Limb (tissue), 2 donors: Measurements from ENCODE around the gene CRADD.

Experiments used
- DNase-seq, 2 donors: peaks; one replicate each; pipeline ENCODE4 v3.0.0-alpha.2; 2016; ENCODE audit errors: extremely low spot score in 2 of 2

The CRADD gene

DNA sequence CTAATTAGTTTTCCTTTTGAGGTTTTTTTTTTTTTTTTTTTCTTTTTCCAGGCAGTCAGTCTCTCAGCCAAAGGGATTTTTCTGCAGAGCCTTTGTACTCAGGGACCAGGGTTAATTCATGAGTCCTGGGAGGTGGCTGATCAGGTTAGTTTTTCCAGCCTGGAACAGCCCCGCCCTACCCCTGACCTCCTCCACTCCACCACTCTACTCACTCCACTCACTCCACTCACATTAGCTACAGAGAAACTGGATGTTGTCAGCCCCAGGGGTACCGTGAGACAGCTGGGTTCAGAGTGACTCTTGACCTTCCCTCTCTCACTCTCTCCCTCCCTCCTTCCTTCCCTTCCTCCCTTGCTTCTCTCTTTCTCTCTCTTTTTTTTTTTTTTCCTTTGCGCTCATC is 161.0 kb downstream of the CRADD start:
- no peak for DNase-seq

DNA sequence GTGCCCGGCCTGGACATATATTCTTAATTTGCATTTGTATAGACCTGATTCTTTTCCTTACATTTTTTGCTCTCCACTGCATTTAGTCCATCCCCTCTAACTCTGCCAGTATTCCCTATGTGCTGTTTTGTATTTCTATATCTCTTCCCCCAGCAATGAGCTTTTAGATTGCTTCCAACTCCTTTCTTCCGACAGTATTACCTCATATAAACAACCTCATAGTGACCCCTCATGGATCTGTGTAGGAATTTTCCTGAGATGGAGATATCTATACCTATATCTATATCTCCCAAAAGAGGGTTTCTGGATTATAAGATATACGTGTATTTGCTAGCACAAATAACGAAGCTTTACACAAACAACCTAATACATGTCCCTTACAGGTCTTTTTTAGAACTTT is 161.9 kb downstream of the CRADD start:
- no peak for DNase-seq

DNA sequence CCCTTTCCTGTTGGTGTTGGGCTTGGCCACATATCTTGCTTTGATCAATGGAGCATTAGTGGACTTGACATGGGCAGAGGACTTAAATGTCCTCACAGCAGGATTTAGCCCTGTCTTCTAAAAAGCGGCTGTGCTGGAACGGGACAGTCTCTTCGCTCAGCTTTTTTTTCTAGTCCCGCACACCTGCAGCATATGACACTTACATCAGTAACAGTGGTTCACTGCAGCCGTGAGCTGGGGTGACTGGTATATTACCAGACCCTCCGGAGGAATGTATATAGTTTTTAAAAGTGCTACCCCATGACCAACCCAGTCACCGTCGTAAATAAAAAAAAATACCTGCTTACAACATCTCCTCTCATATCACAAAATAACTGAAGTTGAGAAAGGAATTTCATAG is 164.5 kb downstream of the CRADD start:
- DNase-seq, result no peak

DNA sequence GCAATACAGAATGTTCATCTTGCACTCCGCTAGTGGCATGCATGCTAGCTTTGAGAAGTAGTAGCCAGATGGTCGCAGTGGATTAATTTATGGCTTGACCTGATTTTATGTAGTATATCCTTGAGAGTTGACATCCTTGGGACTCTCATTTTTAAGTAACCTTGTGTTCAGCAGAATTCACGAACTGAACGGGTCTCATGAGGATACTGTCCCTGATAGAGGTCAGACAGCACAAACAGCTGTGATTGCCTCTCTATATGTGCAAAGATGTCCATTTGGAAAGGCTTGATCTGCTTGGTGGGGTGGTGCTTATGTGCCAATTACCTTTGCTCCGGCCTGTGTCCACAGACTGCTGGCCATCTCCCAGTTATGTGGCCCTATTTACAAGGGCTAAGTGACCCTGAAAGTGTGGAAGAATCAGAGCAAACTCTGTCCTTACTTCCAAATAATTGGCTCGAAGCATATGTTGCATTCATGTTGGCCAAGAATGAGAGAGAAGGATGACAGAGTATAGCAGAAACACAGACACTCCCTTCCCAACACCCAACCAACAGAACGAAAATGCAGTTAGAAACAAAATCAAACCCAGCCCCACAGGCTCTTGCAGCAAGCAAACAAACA is 167.1 kb downstream of the CRADD start:
- no peak for DNase-seq

DNA sequence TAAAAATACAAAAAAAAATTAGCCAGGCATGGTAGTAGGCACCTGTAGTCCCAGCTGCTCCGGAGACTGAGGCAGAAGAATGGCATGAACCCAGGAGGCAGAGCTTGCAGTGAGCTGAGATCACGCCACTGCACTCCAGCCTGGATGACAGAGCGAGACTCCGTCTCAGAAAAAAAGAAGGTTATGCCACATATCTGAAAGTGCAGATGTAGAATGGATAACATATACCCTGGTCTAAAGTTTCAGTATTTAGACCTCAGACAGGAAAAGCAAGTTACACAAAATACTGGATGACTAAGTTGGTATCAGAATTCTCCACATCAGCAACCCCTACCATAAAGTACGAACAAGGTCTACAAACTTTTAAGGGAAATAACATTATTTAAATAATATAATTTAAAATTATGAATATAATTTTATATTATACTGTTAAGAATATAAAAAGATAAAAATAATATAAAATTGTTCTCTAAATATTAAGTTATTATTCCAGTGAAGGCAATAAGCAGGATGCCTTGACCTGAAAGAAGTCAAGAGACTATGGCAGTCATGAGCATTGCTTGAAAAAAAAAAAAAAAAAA is 169.9 kb downstream of the CRADD start:
- DNase-seq, result no peak

DNA sequence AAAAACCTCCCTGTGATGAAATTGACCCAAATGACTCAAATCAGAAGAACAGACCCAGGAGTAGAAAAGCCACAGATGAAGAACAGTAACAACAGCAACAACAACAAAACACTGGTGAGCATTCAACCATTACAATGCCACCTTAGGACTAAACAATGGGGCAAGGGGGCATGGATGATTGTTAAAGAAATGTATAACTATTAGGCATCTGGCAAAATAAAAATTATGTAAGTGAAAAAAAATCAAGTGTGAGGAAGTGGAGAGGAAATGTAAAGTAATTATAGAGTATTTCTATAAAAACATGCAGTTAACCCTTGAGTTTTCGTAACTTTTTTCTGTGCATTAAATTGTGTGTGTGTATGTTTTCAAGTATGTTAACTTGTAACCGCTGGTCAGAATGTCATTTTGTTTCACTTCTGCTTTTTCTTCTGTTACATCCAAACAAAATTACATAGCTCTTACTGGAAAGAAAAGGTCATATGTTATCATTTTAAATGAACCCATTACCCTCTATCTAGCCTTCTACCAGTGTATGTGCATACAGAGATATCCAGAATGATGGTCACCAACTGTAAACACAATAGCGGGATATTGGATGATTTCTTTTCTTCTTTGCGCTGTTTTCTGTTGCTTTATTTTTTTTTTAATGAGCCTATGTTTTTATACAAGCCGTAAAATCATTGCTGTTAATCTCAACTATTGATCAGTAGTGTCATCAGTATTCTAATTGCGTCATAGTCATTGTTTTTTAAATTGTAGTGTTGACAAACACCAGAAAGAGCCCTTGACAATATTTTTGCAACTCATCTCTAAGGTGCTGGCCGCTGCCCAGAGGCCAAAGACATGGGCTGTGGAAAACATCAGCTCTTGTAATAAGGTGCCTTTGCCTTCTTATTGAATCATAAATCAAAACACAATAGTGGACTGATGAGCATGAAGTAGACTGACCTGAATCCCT is 170.6 kb downstream of the CRADD start:
- DNase-seq, result no peak

DNA sequence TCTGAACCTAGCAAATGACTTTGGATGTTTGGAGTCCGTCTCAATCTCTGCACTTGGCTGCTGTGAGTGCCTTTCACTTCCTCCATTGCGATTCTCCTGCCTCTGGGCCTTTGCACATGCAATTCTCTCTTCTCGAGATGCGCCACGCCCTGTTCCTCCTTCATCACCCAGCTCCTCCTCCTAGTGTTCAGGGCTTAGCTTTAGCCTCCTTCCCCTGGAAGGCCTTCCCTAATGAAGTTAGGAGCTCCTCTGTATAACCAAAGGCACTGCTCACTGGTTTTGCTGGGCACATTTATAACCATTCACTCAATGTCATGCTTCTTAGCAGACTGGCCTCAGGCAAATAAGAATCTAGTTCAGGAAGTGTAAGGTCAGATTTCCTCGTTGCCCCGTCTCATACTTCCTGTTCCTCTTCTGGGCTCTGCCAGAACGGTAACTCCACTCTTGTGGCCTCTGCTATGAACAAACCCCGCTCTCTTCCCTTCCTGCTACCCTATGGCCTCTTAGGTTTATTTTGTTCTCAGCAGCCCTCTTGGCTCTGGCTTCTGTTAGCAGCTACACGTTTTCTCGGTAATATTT is 171.4 kb downstream of the CRADD start:
- no peak for DNase-seq

DNA sequence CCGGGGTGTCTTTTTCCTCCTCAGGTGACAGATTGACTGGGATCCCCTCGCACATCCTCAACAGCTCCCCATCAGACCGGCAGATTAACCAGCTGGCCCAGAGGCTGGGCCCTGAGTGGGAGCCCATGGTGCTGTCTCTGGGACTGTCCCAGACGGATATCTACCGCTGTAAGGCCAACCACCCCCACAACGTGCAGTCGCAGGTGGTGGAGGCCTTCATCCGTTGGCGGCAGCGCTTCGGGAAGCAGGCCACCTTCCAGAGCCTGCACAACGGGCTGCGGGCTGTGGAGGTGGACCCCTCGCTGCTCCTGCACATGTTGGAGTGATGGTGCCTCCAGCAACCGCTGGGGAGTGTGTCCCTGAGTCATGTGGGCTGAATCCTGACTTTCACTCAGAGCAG is 172.8 kb downstream of the CRADD start:
- no peak for DNase-seq

DNA sequence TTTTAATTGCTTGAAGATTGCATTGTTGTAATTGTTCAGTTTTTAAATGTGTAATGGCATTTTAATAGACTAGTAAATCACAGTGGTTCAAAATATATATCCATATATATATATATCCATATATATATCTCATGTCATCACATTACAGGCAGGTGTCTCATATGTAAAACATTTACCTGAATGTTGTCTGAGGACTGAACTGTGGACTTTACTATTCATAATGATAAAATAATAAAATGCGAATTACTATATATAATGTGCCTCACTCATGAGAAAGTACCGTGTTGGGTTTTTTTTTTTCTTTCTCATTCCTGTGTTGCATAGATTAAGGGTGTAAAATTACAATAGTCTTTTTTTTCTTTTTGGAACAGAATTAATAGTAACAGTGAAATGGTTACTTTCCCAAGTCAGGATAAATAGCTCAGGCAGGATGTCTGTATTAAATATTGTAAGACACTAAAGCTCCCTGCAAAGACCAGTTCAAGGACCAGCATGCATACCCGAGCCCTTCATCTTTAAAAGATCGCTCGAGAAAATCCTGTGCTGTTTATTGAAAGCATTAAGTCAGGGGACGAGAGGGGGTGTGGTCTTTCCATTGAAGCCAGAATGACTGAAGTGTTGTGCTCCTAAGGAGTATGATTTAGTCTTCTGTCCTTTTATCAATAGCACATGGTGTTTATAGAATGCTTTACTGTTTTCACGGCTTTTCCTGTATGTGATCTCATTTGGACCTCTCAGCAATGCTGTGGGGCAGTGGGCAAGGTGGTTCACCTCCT is 173.5 kb downstream of the CRADD start:
- no peak for DNase-seq

DNA sequence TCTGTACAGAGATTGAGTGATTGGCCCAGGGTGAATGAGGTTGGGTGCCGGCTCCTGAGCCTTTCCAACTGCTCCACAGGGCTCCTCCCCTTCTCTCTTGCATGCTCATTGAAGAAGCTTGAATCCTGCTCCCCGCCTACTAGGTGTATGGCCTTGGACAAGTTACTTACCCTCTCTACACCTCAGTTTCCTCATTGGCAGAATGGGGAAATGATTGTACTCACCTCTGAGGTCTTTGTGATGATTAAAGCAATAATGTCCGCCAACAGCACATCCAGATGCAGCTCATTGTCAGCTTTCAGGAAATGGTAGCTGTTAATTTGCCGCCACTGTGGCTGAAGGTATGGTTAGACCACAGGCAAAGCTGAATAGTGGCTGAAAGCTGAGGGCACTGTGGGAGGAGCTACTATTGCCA is 174.1 kb downstream of the CRADD start:
- DNase-seq, result no peak

DNA sequence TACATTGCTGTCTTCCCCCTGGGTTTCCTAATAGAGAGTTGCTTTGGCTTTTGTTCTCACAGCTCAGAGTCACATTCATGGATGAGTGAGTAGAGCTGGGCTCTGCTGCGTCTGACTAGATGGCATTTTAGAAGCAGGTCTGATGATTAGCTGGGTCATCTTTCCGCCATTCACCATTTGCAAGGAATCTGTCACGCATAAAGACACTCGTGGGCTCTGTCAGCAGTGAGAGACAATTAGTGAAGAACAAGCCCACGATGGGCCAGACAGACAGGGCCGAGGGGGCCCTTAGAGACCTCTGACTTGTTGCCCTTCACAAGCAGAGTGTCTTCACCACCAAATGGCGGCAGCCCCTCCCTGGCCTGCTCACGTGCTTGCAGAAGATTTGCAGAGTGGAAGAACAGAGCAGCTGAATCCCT is 175.0 kb downstream of the CRADD start:
- DNase-seq, result no peak

DNA sequence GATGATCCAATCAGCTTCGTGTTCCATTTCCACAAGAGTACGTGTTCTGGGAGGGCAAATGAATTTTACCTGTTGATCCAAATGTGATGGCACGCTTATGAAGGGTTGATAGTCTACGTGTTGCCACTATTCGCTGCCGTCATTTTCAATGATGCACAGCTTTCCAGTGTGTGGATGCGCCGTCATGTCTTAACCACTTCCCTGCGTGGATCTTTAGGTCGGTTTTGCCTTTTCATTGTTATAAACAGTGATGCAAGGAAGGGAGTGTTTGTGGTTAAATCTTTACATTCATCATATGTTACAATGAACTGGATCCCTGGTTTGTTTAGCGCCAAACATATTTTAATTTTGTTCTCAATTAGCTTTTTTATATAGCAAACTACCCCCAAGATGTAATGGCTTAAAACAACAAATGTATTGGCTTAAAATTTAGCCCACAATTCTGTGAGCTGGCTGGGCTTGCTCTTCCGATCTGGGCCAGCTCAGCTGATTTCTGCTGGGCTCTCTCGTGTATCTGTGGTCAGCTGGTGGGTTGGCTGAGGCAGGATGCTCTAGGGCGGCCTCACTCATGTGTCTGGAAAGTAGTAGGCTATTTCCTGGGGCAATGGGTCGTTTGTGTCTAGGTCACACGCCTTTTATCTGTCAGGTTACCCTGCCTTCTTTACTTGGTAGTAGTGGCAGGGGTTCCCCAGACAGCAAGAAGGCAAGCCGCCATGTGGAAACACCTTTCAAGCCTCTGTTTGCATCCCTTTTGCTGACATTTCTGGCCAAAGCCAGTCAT is 176.7 kb downstream of the CRADD start:
- DNase-seq, result no peak

DNA sequence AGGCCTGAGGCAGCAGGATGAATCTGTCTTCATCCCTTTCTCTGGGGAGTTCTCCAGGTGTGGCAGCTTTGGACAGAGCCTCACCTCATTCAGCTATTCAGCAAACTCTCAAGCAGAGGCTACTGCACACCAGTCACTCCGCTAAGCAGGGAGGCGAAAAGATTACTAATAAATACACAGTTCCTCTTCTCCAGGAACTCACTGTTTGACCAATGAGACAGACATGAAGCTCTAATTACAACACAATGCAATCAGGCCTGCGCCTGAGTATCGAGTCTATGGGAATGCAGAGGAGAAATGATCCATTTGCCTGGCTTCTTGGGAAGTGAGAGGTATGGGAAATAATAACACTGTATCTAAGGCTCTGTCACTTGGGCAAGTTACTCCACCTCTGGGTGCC is 178.1 kb downstream of the CRADD start:
- DNase-seq, result no peak

DNA sequence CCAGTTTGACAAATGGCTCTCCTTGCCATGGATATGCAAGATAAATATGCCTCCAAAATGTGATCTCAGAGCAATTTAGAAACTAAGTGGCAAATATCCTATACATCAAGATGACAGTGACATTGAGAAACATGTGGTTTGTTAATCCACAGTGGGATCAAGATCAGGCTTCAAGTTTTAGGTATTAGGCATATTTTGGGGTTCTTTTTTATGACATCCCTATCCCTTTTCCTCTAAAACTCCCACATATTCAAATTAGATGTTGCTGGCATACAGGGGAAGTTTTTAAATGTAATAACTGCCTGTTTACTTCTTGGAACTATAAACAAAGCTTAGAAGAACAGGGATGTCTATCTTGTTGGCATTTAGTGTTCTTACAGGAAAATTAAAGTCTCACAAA is 179.4 kb downstream of the CRADD start:
- no peak for DNase-seq

DNA sequence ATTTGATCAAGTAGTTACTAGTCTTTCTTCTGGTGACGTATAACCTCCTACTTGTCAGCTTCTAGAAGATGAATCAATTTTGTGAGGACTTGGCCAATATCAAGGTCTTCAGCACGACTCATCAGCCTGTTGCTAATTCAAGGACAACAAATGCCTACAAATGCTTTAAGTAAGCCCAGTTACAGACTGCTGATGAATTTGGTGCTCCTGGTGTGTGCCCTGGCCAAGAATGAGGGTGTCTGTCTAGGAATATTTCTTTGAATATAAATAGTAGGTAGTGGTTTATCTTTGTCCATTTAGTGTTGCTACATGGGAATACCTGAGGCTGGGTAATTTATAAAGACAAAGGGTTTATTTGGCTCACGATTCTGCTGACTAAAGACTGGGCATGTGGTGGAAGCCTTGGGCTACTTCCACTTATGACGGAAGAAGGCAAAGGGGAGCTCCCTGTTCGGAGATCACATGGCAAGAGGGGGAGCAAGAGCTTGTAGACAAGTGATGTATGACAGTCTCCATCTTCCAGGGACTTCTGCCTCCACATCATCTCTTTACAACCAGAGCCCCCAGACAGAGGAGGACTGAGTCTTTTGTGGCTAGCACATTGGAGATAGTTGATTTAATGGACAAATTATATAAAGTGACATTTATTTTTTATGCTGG is 180.2 kb downstream of the CRADD start:
- no peak for DNase-seq

DNA sequence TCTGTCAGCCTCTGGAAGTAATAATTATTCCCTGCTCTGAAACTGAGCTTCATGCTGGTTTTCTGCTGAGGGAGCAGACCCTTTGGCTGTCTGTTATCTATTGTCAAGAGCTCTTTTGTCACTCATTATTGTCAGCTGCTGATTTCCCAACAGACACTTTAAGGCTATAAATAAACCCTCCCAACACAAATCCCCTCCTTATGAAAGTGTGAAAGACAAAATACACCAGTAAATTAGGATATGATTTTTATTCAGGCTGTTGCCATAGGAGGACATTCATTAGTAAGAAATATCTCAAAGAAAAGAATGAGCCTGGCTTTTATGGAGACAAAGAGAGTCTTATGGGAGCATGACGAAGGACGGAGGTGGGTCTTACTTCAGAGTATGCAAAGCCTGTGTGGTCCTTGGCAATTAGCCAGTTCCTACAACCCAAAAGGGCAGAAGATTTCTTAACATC is 180.8 kb downstream of the CRADD start:
- DNase-seq, result no peak

DNA sequence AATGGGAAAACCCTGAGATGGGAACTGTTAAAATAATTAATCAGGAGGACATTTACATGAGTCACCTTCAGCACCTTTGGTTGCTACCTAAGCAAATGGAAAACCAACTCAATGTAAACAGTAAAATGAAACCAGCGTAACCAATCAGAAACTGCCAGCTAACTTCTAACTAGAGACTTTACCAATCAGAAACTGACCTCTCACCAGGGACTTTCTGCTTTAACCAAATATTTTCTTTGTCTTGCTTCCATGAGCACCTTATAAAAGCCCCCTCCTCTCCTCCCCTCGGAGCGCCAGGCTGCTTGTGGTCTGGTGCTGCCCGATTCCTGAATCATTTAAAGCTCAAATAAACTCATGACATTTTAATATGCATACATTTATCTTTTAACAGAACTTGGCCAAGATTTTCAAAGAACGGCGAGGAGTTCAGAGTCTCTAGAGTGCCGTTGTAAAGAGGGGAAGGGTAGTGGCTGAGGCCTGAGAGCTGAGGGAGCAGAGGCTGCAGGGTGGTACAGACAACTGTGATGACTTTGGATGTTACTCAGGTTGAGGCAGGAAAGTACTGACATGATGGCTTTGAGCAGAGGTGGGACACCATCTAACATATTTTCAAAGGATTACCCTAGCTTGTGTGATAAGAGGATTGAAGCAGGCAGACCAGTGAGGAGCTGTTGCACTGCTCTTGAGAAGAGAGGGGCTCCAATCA is 183.6 kb downstream of the CRADD start:
- DNase-seq, result no peak

DNA sequence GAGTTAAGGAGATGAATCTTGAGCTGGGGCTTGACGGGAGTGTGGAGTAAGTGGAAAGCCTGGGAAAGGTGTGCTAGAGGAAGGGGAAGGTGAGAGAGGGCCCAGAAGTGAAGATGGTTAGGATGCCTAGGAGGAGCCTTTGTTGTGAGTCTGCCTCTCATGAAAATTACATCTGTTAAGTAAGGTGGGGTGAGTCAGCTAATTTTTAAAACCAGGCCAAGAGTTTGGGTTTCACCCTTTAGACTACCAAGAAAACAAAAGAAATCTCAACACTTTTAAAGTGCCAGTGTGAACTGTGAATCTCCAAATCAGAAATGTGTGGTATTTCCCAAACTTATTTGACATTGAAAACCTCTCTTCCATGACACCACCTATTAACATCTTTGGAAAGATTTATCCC is 185.2 kb downstream of the CRADD start:
- no peak for DNase-seq

DNA sequence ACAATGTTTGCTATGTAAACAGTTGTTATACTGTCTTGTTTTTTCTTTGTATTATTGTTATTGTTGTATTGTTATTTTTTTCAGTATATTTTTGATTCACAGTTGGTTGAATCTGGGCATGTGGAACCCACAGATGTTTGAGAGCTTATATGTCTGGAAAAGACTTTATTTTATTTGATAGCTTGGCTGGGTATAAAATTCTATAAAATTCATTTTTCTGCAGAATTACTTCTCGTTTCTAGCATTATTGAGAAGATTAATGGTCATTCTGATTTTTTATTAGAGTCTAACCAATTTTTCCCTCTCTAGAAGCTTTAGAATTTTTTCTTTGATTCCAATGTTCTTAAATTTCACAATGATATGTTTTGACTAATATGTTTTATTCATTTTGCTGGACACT is 188.6 kb downstream of the CRADD start:
- no peak for DNase-seq
